GM12874 (cell line): ENCODE results near the gene SH3GL3.

ENCODE experiments used
- CTCF ChIP-seq: IDR thresholded peaks from 2 replicates; pipeline ENCODE4 v1.5.1; 2011; ENCODE audit warnings: low read depth, mild to moderate bottlenecking, control low read depth, low read length, moderate library complexity; ENCODE audit not compliant: insufficient read depth

Gene SH3GL3

GRCh38 chr15:83650831-83651230, 203.7 kb downstream of the SH3GL3 start:
- TF ChIP-seq CTCF, result no peak

GRCh38 chr15:83651541-83651940, 204.4 kb downstream of the SH3GL3 start:
- TF ChIP-seq CTCF, result no peak

GRCh38 chr15:83652626-83653204, 205.6 kb downstream of the SH3GL3 start:
- TF ChIP-seq CTCF, result no peak

GRCh38 chr15:83653288-83653638, 206.1 kb downstream of the SH3GL3 start:
- TF ChIP-seq CTCF, result no peak

GRCh38 chr15:83653639-83654378, 206.7 kb downstream of the SH3GL3 start, which contains the start of gene ADAMTSL3:
Gene ADAMTSL3, plus strand, starts transcription at chr15:83654123. Its CDS starts 1,639 bp downstream, at chr15:83655762.
- no peak for TF ChIP-seq CTCF

- TF ChIP-seq CTCF, result no peak
Observed at GRCh38 chr15:83654379-83655236, 207.5 kb downstream of the SH3GL3 start.

- no peak for TF ChIP-seq CTCF
Observed at GRCh38 chr15:83655237-83655616, 208.1 kb downstream of the SH3GL3 start.
